ENCODE results near the gene PTPRU.

GRCh38 chr1:29282924-29283803 lies 46.8 kb downstream of the PTPRU start:
- TF ChIP-seq CTCF (IDR thresholded peaks at IDR 0.05) (no peak), REST (IDR thresholded peaks at IDR 0.05; ENCODE audit: insufficient read depth in 1 of 2, low read depth in 2 of 2, low read length in 1 of 2) (no peak)
